ENCODE results near the gene FHAD1. TPM values are rescaled to one million over a fixed set of nuclear protein-coding genes. Genes with fewer than 3 reads are reported as not detected.

FHAD1 gene
- polyA plus RNA-seq, 4 donors: 0.22 to 0.58 (median 0.36) TPM

- FAIRE-seq (no peak), DNase-seq (no peak)
- Histone ChIP-seq H3K27me3 (ENCODE audit: control insufficient read depth in 3 of 3, insufficient read depth in 3 of 3, low read length in 3 of 3) (no peaks in the 10 kb centered on the region), H3K9me3 (ENCODE audit: control insufficient read depth in 2 of 2, insufficient read depth in 1 of 2, low read depth in 1 of 2, low read length in 1 of 2) (peaks cover 0 to 5% of the 10 kb centered on the region in 2 donors), H3K27ac (ENCODE audit: low read depth in 1 of 3, low read length in 2 of 3) (no peak overlapping the region), H3K4me1 (ENCODE audit: control insufficient read depth in 3 of 3, insufficient read depth in 2 of 3, low read depth in 1 of 3, low read length in 2 of 3) (peaks cover 4 to 19% (median 8%) of the 10 kb centered on the region in 3 donors), H3K4me3 (ENCODE audit: low read depth in 1 of 3, low read length in 3 of 3) (no peak overlapping the region), H3K36me3 (ENCODE audit: control insufficient read depth in 3 of 3, insufficient read depth in 2 of 3, low read depth in 1 of 3, low read length in 3 of 3) (peaks cover 0 to 4% (median 0%) of the 10 kb centered on the region in 3 donors)
- 81 to 87% (median 85%) methylated on average over 2 of the region's 2 CpGs for WGBS, 3 donors
These were observed 94.2 kb downstream of the FHAD1 start for GRCh38 chr1:15341228-15341627.

GRCh38 chr1:15341634-15342407 lies 94.8 kb downstream of the FHAD1 start:
- peaks cover 0 to 4% (median 0%) of the 10 kb centered on the region in 3 donors for H3K36me3 ChIP-seq (ENCODE audit: control insufficient read depth in 3 of 3, insufficient read depth in 2 of 3, low read depth in 1 of 3, low read length in 3 of 3)
- no peaks in the 10 kb centered on the region for H3K27me3 ChIP-seq (ENCODE audit: control insufficient read depth in 3 of 3, insufficient read depth in 3 of 3, low read length in 3 of 3)
- peaks cover 4 to 19% (median 8%) of the 10 kb centered on the region in 3 donors for H3K4me1 ChIP-seq (ENCODE audit: control insufficient read depth in 3 of 3, insufficient read depth in 2 of 3, low read depth in 1 of 3, low read length in 2 of 3)
- H3K27ac ChIP-seq (ENCODE audit: low read depth in 1 of 3, low read length in 2 of 3): no peak overlapping the region
- H3K9me3 ChIP-seq (ENCODE audit: control insufficient read depth in 2 of 2, insufficient read depth in 1 of 2, low read depth in 1 of 2, low read length in 1 of 2): peaks cover 0 to 5% of the 10 kb centered on the region in 2 donors
- 56 to 63% (median 59%) methylated on average over 12 of the region's 12 CpGs for WGBS, 3 donors
- FAIRE-seq (no peak), DNase-seq (peak in 1 of 2 donors; percentile 55)
- no peak overlapping the region for H3K4me3 ChIP-seq (ENCODE audit: low read depth in 1 of 3, low read length in 3 of 3)

DNA sequence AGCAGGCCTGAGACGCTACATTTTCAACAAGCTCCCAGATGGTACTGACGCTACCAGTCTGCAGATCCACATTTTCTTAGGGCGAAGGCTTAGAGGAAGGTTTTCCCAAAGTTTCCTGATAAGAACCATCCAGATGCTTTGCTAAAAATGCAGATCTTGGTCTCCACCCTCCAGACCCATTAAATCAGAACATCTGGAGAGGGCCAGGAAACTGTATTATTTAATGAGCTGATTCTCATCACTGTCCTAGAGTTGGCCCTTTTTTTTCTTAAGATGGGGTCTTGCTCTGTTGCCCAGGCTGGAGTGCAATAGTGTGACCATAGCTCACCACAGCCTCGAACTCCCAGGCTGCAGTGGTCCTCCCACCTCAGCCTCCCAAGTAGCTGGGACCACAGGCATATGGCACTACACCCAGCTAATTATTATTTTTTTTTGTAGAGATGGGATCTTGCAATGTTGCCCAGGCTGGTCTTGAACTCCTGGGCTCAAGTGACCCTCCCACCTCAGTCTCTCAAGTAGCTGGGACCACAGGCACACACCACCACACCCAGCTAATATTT lies 95.5 kb downstream of the FHAD1 start:
- H3K4me1 ChIP-seq (ENCODE audit: control insufficient read depth in 3 of 3, insufficient read depth in 2 of 3, low read depth in 1 of 3, low read length in 2 of 3): peaks cover 4 to 19% (median 8%) of the 10 kb centered on the region in 3 donors
- DNase-seq (no peak), FAIRE-seq (no peak)
- H3K27ac ChIP-seq (ENCODE audit: low read depth in 1 of 3, low read length in 2 of 3): no peak overlapping the region
- H3K36me3 ChIP-seq (ENCODE audit: control insufficient read depth in 3 of 3, insufficient read depth in 2 of 3, low read depth in 1 of 3, low read length in 3 of 3): peaks cover 0 to 4% (median 0%) of the 10 kb centered on the region in 3 donors
- no peaks in the 10 kb centered on the region for H3K27me3 ChIP-seq (ENCODE audit: control insufficient read depth in 3 of 3, insufficient read depth in 3 of 3, low read length in 3 of 3)
- H3K9me3 ChIP-seq (ENCODE audit: control insufficient read depth in 2 of 2, insufficient read depth in 1 of 2, low read depth in 1 of 2, low read length in 1 of 2): peaks cover 0 to 5% of the 10 kb centered on the region in 2 donors
- H3K4me3 ChIP-seq (ENCODE audit: low read depth in 1 of 3, low read length in 3 of 3): no peak overlapping the region
- 80 to 89% (median 81%) methylated on average over 4 of the region's 4 CpGs for WGBS, 3 donors

- peaks cover 0 to 4% (median 0%) of the 10 kb centered on the region in 3 donors for H3K36me3 ChIP-seq (ENCODE audit: control insufficient read depth in 3 of 3, insufficient read depth in 2 of 3, low read depth in 1 of 3, low read length in 3 of 3)
- no peak for FAIRE-seq
- 78 to 90% (median 86%) methylated on average over 9 of the region's 9 CpGs for WGBS, 3 donors
- H3K9me3 ChIP-seq (ENCODE audit: control insufficient read depth in 2 of 2, insufficient read depth in 1 of 2, low read depth in 1 of 2, low read length in 1 of 2): peaks cover 0 to 5% of the 10 kb centered on the region in 2 donors
- no peak overlapping the region for H3K27ac ChIP-seq (ENCODE audit: low read depth in 1 of 3, low read length in 2 of 3)
- no peak for DNase-seq
- H3K4me1 ChIP-seq (ENCODE audit: control insufficient read depth in 3 of 3, insufficient read depth in 2 of 3, low read depth in 1 of 3, low read length in 2 of 3): peaks cover 4 to 19% (median 8%) of the 10 kb centered on the region in 3 donors
- H3K27me3 ChIP-seq (ENCODE audit: control insufficient read depth in 3 of 3, insufficient read depth in 3 of 3, low read length in 3 of 3): no peaks in the 10 kb centered on the region
- no peak overlapping the region for H3K4me3 ChIP-seq (ENCODE audit: low read depth in 1 of 3, low read length in 3 of 3)
These were observed 96.1 kb downstream of the FHAD1 start for GRCh38 chr1:15343099-15343498.

DNA sequence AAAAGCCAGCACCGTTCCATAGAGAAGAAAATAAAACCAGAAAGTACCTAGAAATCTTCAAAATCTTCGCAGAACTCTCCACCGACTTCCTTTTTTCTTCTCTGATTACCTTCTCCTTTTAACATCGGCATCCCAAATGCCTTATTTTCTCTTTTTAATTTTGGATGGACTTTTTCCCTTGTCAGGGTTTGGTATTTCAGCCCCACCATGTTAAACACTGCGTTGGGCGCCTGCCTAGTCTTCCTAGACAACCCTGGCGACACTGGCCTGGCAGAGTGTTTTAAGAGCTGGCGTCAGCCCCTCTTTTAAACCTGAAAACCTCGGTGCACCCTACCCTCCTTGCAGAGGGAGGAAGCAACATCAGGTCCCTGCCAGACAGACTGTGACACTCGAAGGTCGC lies 96.7 kb downstream of the FHAD1 start:
- H3K4me1 ChIP-seq (ENCODE audit: control insufficient read depth in 3 of 3, insufficient read depth in 2 of 3, low read depth in 1 of 3, low read length in 2 of 3): peaks cover 4 to 17% (median 6%) of the 10 kb centered on the region in 3 donors
- peaks cover 0 to 5% of the 10 kb centered on the region in 2 donors for H3K9me3 ChIP-seq (ENCODE audit: control insufficient read depth in 2 of 2, insufficient read depth in 1 of 2, low read depth in 1 of 2, low read length in 1 of 2)
- FAIRE-seq (no peak), DNase-seq (no peak)
- 63 to 78% (median 72%) methylated on average over 11 of the region's 11 CpGs for WGBS, 3 donors
- H3K27me3 ChIP-seq (ENCODE audit: control insufficient read depth in 3 of 3, insufficient read depth in 3 of 3, low read length in 3 of 3): no peaks in the 10 kb centered on the region
- no peak overlapping the region for H3K4me3 ChIP-seq (ENCODE audit: low read depth in 1 of 3, low read length in 3 of 3)
- H3K27ac ChIP-seq (ENCODE audit: low read depth in 1 of 3, low read length in 2 of 3): no peak overlapping the region
- H3K36me3 ChIP-seq (ENCODE audit: control insufficient read depth in 3 of 3, insufficient read depth in 2 of 3, low read depth in 1 of 3, low read length in 3 of 3): peaks cover 0 to 4% (median 0%) of the 10 kb centered on the region in 3 donors

GRCh38 chr1:15344380-15344779 lies 97.4 kb downstream of the FHAD1 start:
- FAIRE-seq: no peak

GRCh38 chr1:15344800-15345704 lies 98.0 kb downstream of the FHAD1 start:
- Histone ChIP-seq H3K27ac (ENCODE audit: low read depth in 1 of 3, low read length in 2 of 3) (peak overlapping the region in 1 of 3 donors; percentile 85), H3K36me3 (ENCODE audit: control insufficient read depth in 3 of 3, insufficient read depth in 2 of 3, low read depth in 1 of 3, low read length in 3 of 3) (peaks cover 0 to 4% (median 0%) of the 10 kb centered on the region in 3 donors), H3K4me3 (ENCODE audit: low read depth in 1 of 3, low read length in 3 of 3) (no peak overlapping the region), H3K27me3 (ENCODE audit: control insufficient read depth in 3 of 3, insufficient read depth in 3 of 3, low read length in 3 of 3) (no peaks in the 10 kb centered on the region), H3K4me1 (ENCODE audit: control insufficient read depth in 3 of 3, insufficient read depth in 2 of 3, low read depth in 1 of 3, low read length in 2 of 3) (peaks cover 4 to 5% (median 4%) of the 10 kb centered on the region in 3 donors), H3K9me3 (ENCODE audit: control insufficient read depth in 2 of 2, insufficient read depth in 1 of 2, low read depth in 1 of 2, low read length in 1 of 2) (peaks cover 0 to 5% of the 10 kb centered on the region in 2 donors)
- FAIRE-seq: no peak
- WGBS, 3 donors: 87 to 93% (median 90%) methylated on average over 23 of the region's 23 CpGs
- DNase-seq: no peak

More at GRCh38 chr1:15344380-15344779, 97.4 kb downstream of the FHAD1 start:
- no peak overlapping the region for H3K27ac ChIP-seq (ENCODE audit: low read depth in 1 of 3, low read length in 2 of 3)
- peaks cover 0 to 4% (median 0%) of the 10 kb centered on the region in 3 donors for H3K36me3 ChIP-seq (ENCODE audit: control insufficient read depth in 3 of 3, insufficient read depth in 2 of 3, low read depth in 1 of 3, low read length in 3 of 3)
- H3K4me3 ChIP-seq (ENCODE audit: low read depth in 1 of 3, low read length in 3 of 3): no peak overlapping the region
- no peak for DNase-seq
- H3K27me3 ChIP-seq (ENCODE audit: control insufficient read depth in 3 of 3, insufficient read depth in 3 of 3, low read length in 3 of 3): no peaks in the 10 kb centered on the region
- H3K9me3 ChIP-seq (ENCODE audit: control insufficient read depth in 2 of 2, insufficient read depth in 1 of 2, low read depth in 1 of 2, low read length in 1 of 2): peaks cover 0 to 5% of the 10 kb centered on the region in 2 donors
- 95 to 96% (median 96%) methylated on average over 3 of the region's 3 CpGs for WGBS, 3 donors
- peaks cover 4 to 11% (median 6%) of the 10 kb centered on the region in 3 donors for H3K4me1 ChIP-seq (ENCODE audit: control insufficient read depth in 3 of 3, insufficient read depth in 2 of 3, low read depth in 1 of 3, low read length in 2 of 3)

Data from small intestine (tissue), 7 donors.